Activated B cell treated with CpG ODN at 0.5 μM for 24 hours (primary cell): ENCODE results near the gene CHD2. TPM values are rescaled to one million over a fixed set of nuclear protein-coding genes. Genes with fewer than 3 reads are reported as not detected.
A peak's percentile ranks its signal among the peaks of the same experiment; 100 is the strongest.
"Not testable (repeated sequence)": the region's sequence is repeated elsewhere in the genome, so short reads cannot be mapped to it uniquely, and the experiment has no call there.

ENCODE experiments used
- ATAC-seq: fragments of 200-7000 bp; cut with Tn5 transposase; one replicate; pipeline ENCODE4 v1.10.0; 2021; ENCODE audit warnings: low read depth, mild to moderate bottlenecking, moderate library complexity
- CTCF ChIA-PET: fragments of 350-600 bp; sonication (Branson Sonifier 250); formaldehyde crosslinking; loops from one replicate; lab custom pipeline; 2021; ENCODE audit warnings: antibody characterized with exemption; lab: Charles Lee
- POLR2A ChIA-PET: fragments of 350-600 bp; sonication (Branson Sonifier 250); formaldehyde crosslinking; loops from one replicate; lab custom pipeline; 2021; ENCODE audit warnings: antibody characterized with exemption; lab: Charles Lee
- DNase-seq: peaks from one replicate; pipeline ENCODE4 v3.0.0; 2022
- H3K27ac Mint-ChIP-seq: one replicate; pipeline ENCODE4 v1.8.0; 2020; ENCODE audit warnings: mixed read lengths
- H3K27me3 Mint-ChIP-seq: one replicate; pipeline ENCODE4 v1.8.0; 2021; ENCODE audit warnings: mixed read lengths
- H3K36me3 Mint-ChIP-seq: one replicate; pipeline ENCODE4 v1.8.0; 2021; ENCODE audit warnings: low read depth, mixed read lengths
- H3K4me1 Mint-ChIP-seq: one replicate; pipeline ENCODE4 v1.8.0; 2021; ENCODE audit warnings: mixed read lengths
- H3K4me3 Mint-ChIP-seq: one replicate; pipeline ENCODE4 v1.8.0; 2020; ENCODE audit warnings: mild to moderate bottlenecking, mixed read lengths
- H3K9me3 Mint-ChIP-seq: one replicate; pipeline ENCODE4 v1.8.0; 2020; ENCODE audit warnings: mixed read lengths
- CTCF ChIP-seq: fragments of 200-600 bp; IDR thresholded peaks from one replicate; pipeline ENCODE4 v1.8.0; 2022; ENCODE audit warnings: antibody characterized with exemption, mild to moderate bottlenecking
- intact Hi-C: fragments of 100-400 bp; cut with micrococcal nuclease; formaldehyde crosslinking; loops from one replicate; pipeline ENCODE4 v1.15.1; 2024
- total RNA-seq: library from RNA; stranded (reverse); gene quantifications from 2 replicates; pipeline ENCODE4 v1.2.3, GENCODE V29; 2022

CHD2 gene
- total RNA-seq, 1 donor from 2014 or later: 298 TPM

- Mint-ChIP-seq H3K4me3 (no peak overlapping the region), H3K27me3 (no peaks in the 10 kb centered on the region), H3K27ac (no peak overlapping the region), H3K4me1 (peaks cover 10% of the 10 kb centered on the region), H3K36me3 (peaks cover 19% of the 10 kb centered on the region), H3K9me3 (no peaks in the 10 kb centered on the region)
- peak; percentile 41 for TF ChIP-seq CTCF
- ATAC-seq: peak; percentile 89
- intact Hi-C loops: loop anchor here (2.0 to 10.0 kb wide), 2 partner anchors 1090 to 1294 kb away; no protein-coding TSS in a partner anchor
- DNase-seq: no peak
- ChIA-PET POLR2A (no interaction called here), CTCF (interaction anchor here (1.1 to 2.9 kb wide), 5 partner anchors 10 to 1294 kb away, joined by 3 to 16 read pairs (median 4); no protein-coding TSS in a partner anchor)
These were observed 130.4 kb downstream of the CHD2 start for GRCh38 chr15:93030430-93031102.

- H3K27me3 Mint-ChIP-seq: peaks cover 2% of the 10 kb centered on the region
- no peak overlapping the region for H3K4me3 Mint-ChIP-seq
- intact Hi-C loops: loop anchor here (2.0 to 10.0 kb wide), 2 partner anchors 1090 to 1294 kb away; no protein-coding TSS in a partner anchor
- ATAC-seq (no peak), DNase-seq (peak; percentile 15)
- H3K36me3 Mint-ChIP-seq: peaks cover 14% of the 10 kb centered on the region
- H3K27ac Mint-ChIP-seq: no peak overlapping the region
- H3K9me3 Mint-ChIP-seq: no peaks in the 10 kb centered on the region
- ChIA-PET CTCF (interaction anchor here (1.5 kb wide), 1 partner anchor 1294 kb away, joined by 4 read pairs; no protein-coding TSS in a partner anchor), POLR2A (no interaction called here)
- TF ChIP-seq CTCF: no peak
- H3K4me1 Mint-ChIP-seq: peaks cover 10% of the 10 kb centered on the region
These were observed 131.0 kb downstream of the CHD2 start for GRCh38 chr15:93031103-93031464.

- H3K27me3 Mint-ChIP-seq, H3K36me3 Mint-ChIP-seq, H3K4me3 Mint-ChIP-seq, H3K9me3 Mint-ChIP-seq, ATAC-seq, H3K27ac Mint-ChIP-seq, POLR2A ChIA-PET: not testable (repeated sequence)
- intact Hi-C loops: loop anchor here (2.0 to 10.0 kb wide), 2 partner anchors 1089 to 1293 kb away; no protein-coding TSS in a partner anchor
- peak; percentile 15 for DNase-seq
- peaks cover 10% of the 10 kb centered on the region for H3K4me1 Mint-ChIP-seq
- CTCF ChIA-PET: interaction anchor here (1.5 kb wide), 1 partner anchor 1293 kb away, joined by 4 read pairs; no protein-coding TSS in a partner anchor
These were observed 131.6 kb downstream of the CHD2 start for GRCh38 chr15:93031557-93032384.

GRCh38 chr15:93032515-93033206 lies 132.5 kb downstream of the CHD2 start:
- H3K9me3 Mint-ChIP-seq, H3K36me3 Mint-ChIP-seq, POLR2A ChIA-PET, CTCF ChIA-PET, H3K27me3 Mint-ChIP-seq, H3K4me3 Mint-ChIP-seq, ATAC-seq, H3K27ac Mint-ChIP-seq: not testable (repeated sequence)
- DNase-seq: peak; percentile 1
- intact Hi-C loops: loop anchor here (10.0 kb wide), 1 partner anchor 1292 kb away; no protein-coding TSS in a partner anchor
- peaks cover 10% of the 10 kb centered on the region for H3K4me1 Mint-ChIP-seq

- intact Hi-C loops: loop anchor here (10.0 kb wide), 1 partner anchor 1291 kb away; no protein-coding TSS in a partner anchor
- POLR2A ChIA-PET: no interaction called here
- Mint-ChIP-seq H3K9me3 (no peaks in the 10 kb centered on the region), H3K27ac (no peak overlapping the region), H3K36me3 (no peaks in the 10 kb centered on the region), H3K4me3 (no peak overlapping the region), H3K27me3 (peaks cover 3% of the 10 kb centered on the region), H3K4me1 (peaks cover 10% of the 10 kb centered on the region)
- no peak for ATAC-seq
- no peak for TF ChIP-seq CTCF
- peak; percentile 6 for DNase-seq
- CTCF ChIA-PET: no interaction called here
These were observed 133.4 kb downstream of the CHD2 start for GRCh38 chr15:93033434-93034045.
